Measurements from ENCODE around the gene ZCCHC10. TPM values are rescaled to one million over a fixed set of nuclear protein-coding genes. Genes with fewer than 3 reads are reported as not detected.
A peak's percentile ranks its signal among the peaks of the same experiment; 100 is the strongest.

The ZCCHC10 gene
- total and polyA plus RNA-seq, 9 of the 15 experiments (the other 6 are each of a cell fraction or from before 2014, with no cell fraction given), result 11.9 to 146 (median 51.8) TPM

- TF ChIP-seq BRF1 (IDR thresholded peaks at IDR 0.05; ENCODE audit: borderline replicate concordance, extremely low read depth, insufficient read length) (no peak), E2F6 (IDR thresholded peaks at IDR 0.05; ENCODE audit: borderline replicate concordance in 1 of 2, extremely low read depth in 1 of 2, insufficient read depth in 1 of 2, insufficient read length in 1 of 2, low read depth in 1 of 2, low read length in 1 of 2, poor library complexity in 1 of 2, severe bottlenecking in 1 of 2) (peak; percentile 78 to 90), ZBTB43 (CRISPR knock-in tag; IDR thresholded peaks at IDR 0.05) (peak; percentile 11; the same call in 1 of the 2 replicates), COPS2 (conservative IDR thresholded peaks at IDR 0.05) (no peak), ZNF764 (CRISPR knock-in tag; IDR thresholded peaks at IDR 0.05; ENCODE audit: low read depth) (no peak), TRIM28 (IDR thresholded peaks at IDR 0.05) (no peak), POU5F1 (IDR thresholded peaks at IDR 0.05; ENCODE audit: borderline replicate concordance, low read depth, low read length, partially characterized antibody) (no peak), NR0B1 (IDR thresholded peaks at IDR 0.05; ENCODE audit: partially characterized antibody) (no peak), ZNF134 (CRISPR knock-in tag; conservative IDR thresholded peaks at IDR 0.05) (no peak), ZBTB12 (CRISPR knock-in tag; IDR thresholded peaks at IDR 0.05) (peak; percentile 70), MYBL2 (IDR thresholded peaks at IDR 0.05; ENCODE audit: low read depth) (no peak), MYBL2 (CRISPR knock-in tag; IDR thresholded peaks at IDR 0.05; ENCODE audit: borderline replicate concordance) (no peak)
Observed at GRCh38 chr5:132963171-132964104, 62.9 kb downstream of the ZCCHC10 start, which contains the start of gene AFF4 (continued).
